Kidney (tissue), 14 donors: ENCODE measurements around the gene ALPK1. TPM values are rescaled to one million over a fixed set of nuclear protein-coding genes. Genes with fewer than 3 reads are reported as not detected.

Experiments
- DNase-seq, 5 donors: peaks; one replicate each; pipeline ENCODE4 v3.0.0-alpha.2; 2013 to 2020
- FAIRE-seq: peaks from 2 replicates; lab custom pipeline; 2012; peaks lifted over from hg19 to GRCh38; lab: Jason Lieb, UNC
- H3K27ac ChIP-seq, 2 donors: one replicate each; pipeline ENCODE4 v1.7.0; 2013; ENCODE audit warnings: low read depth in 2 of 2, low read length in 2 of 2, inconsistent platforms in 1 of 2
- H3K27me3 ChIP-seq: one replicate; pipeline ENCODE4 v1.7.1; 2013; ENCODE audit warnings: low read length, inconsistent platforms; ENCODE audit not compliant: control insufficient read depth, insufficient read depth
- H3K36me3 ChIP-seq, 3 donors: one replicate each; pipeline versions ENCODE4 v1.7.0 to v1.7.1; 2013; ENCODE audit warnings: low read length in 3 of 3, control low read depth in 1 of 3, inconsistent platforms in 1 of 3; ENCODE audit not compliant: insufficient read depth in 3 of 3, control insufficient read depth in 2 of 3
- H3K4me1 ChIP-seq, 3 donors: one replicate each; pipeline versions ENCODE4 v1.7.0 to v1.7.1; 2013; ENCODE audit warnings: low read length in 3 of 3, inconsistent platforms in 1 of 3, low read depth in 1 of 3; ENCODE audit not compliant: control insufficient read depth in 2 of 3, insufficient read depth in 2 of 3
- H3K4me3 ChIP-seq, 3 donors: one replicate each; pipeline versions ENCODE4 v1.7.0 to v1.8.1; 2013; ENCODE audit warnings: low read length in 3 of 3, control low read depth in 1 of 3, inconsistent platforms in 1 of 3
- H3K9ac ChIP-seq, 3 donors: one replicate each; pipeline versions ENCODE4 v1.7.0 to v1.7.1; 2013; ENCODE audit warnings: low read length in 3 of 3, control low read depth in 1 of 3, inconsistent platforms in 1 of 3
- H3K9me3 ChIP-seq, 3 donors: one replicate each; pipeline versions ENCODE4 v1.7.0 to v1.7.1; 2013; ENCODE audit warnings: low read length in 3 of 3, control low read depth in 1 of 3, inconsistent platforms in 1 of 3; ENCODE audit not compliant: control insufficient read depth in 2 of 3, insufficient read depth in 1 of 3
- intact Hi-C: fragments of 100-400 bp; cut with DNase I; formaldehyde crosslinking; loops from one replicate; pipeline ENCODE4 v1.11.1; 2022
- polyA plus RNA-seq: library from polyadenylated mRNA; stranded (reverse); fragments of 350-450 nt; fragmentation: Illumina TruSeq; extraction: RNeasy Lipid Tissue Mini Kit (QIAGEN cat#74804); gene quantifications from one replicate; pipeline ENCODE4 v1.2.3, GENCODE V29; 2014; ENCODE audit warnings: low read depth, low replicate concordance; ENCODE audit not compliant: insufficient read depth
- total RNA-seq: library from RNA; stranded (reverse); fragmentation: NEBNext Ultra II Directional; extraction: Animal tissue kit (Norgen Biotek cat#: 25700); gene quantifications from one replicate; pipeline ENCODE4 v1.2.1, GENCODE V29; 2021
- TF ChIP-seq, protein P1 (sequence below): IDR thresholded peaks from 3 replicates; pipeline ENCODE4 v1.5.1; 2012; ENCODE audit warnings: mild to moderate bottlenecking, moderate library complexity, borderline replicate concordance; ENCODE audit not compliant: insufficient read depth; ENCODE audit errors: extremely low read depth
- donor health status: control.
- donor health status: control.
- donor health status: control.
- donor health status: control.
- donor health status: control.
- donor health status: DM: yes; HTN: yes; CAD: no.
- donor health status: Normal renal cell carcinoma (clear cell type).

ALPK1 gene
- total and polyA plus RNA-seq, 2 donors from 2014 or later: 5.9 to 33.5 TPM

DNA sequence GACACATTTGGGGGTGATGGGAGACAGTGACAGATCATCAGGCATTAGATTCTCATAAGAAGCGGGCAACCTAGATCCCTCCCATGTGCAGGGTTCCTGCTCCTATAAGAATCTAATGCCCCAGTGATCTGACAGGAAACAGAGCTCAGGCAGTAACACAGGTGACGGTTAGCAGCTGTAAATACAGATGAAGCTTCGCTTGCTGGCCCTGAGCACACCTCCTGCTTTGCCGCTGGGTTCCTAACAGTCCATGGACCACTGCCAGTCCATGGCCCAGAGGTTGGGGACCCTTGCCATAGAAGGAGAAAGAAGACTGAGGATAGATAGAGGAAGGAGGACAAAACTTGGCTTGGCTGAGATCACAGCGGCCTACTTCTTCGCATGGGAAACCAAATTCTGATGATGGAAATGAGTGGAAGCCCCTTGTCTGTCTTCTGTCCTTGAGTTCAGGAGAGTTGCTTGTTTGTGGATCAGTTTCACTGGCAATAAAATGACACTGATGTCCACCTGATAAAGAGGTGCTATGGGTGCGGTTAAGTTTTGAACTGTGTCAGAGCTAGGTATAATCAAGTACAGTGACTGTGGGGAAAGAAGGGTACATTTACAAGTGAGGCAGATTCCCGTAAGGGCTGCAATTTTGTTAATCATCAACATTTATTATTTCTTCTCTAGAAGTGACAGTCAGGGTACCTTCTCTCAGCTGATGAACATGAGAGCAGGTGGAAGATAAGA, 9.7 kb upstream of the ALPK1 start:
- intact Hi-C loops: no loop called here
- DNase-seq (no peak), FAIRE-seq (no peak)
- Histone ChIP-seq H3K36me3 (no peaks in the 10 kb centered on the region), H3K4me3 (no peak overlapping the region), H3K4me1 (peaks cover 0 to 4% (median 0%) of the 10 kb centered on the region in 3 donors), H3K27me3 (no peaks in the 10 kb centered on the region), H3K9me3 (no peaks in the 10 kb centered on the region), H3K9ac (no peak overlapping the region), H3K27ac (no peak overlapping the region)
- TF ChIP-seq, protein P1, sequence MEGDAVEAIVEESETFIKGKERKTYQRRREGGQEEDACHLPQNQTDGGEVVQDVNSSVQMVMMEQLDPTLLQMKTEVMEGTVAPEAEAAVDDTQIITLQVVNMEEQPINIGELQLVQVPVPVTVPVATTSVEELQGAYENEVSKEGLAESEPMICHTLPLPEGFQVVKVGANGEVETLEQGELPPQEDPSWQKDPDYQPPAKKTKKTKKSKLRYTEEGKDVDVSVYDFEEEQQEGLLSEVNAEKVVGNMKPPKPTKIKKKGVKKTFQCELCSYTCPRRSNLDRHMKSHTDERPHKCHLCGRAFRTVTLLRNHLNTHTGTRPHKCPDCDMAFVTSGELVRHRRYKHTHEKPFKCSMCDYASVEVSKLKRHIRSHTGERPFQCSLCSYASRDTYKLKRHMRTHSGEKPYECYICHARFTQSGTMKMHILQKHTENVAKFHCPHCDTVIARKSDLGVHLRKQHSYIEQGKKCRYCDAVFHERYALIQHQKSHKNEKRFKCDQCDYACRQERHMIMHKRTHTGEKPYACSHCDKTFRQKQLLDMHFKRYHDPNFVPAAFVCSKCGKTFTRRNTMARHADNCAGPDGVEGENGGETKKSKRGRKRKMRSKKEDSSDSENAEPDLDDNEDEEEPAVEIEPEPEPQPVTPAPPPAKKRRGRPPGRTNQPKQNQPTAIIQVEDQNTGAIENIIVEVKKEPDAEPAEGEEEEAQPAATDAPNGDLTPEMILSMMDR: no peak

DNA sequence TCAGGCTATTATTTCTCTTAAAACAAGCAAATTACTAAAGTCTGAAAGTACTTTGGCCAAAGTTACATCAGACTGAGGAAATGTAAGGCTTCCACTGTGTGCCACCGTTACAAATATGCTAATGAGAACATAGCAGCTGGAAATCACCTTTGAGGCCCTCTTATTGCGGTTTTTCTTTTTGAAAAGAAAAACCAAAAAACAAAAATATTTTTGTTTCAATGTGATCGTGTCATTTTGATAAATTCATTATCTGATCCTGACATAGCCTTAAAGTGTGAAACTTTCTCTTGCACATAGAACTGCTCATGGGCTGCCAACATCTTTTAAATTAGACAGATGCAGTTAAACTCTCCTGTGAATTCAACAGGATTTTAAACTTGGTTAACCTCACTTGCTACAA, 8.7 kb upstream of the ALPK1 start:
- Histone ChIP-seq H3K4me3 (no peak overlapping the region), H3K4me1 (peaks cover 0 to 4% (median 0%) of the 10 kb centered on the region in 3 donors), H3K9me3 (no peaks in the 10 kb centered on the region), H3K27ac (no peak overlapping the region), H3K27me3 (no peaks in the 10 kb centered on the region), H3K36me3 (no peaks in the 10 kb centered on the region), H3K9ac (no peak overlapping the region)
- TF ChIP-seq, protein P1: no peak
- intact Hi-C loops: no loop called here
- DNase-seq (no peak), FAIRE-seq (no peak)

DNA sequence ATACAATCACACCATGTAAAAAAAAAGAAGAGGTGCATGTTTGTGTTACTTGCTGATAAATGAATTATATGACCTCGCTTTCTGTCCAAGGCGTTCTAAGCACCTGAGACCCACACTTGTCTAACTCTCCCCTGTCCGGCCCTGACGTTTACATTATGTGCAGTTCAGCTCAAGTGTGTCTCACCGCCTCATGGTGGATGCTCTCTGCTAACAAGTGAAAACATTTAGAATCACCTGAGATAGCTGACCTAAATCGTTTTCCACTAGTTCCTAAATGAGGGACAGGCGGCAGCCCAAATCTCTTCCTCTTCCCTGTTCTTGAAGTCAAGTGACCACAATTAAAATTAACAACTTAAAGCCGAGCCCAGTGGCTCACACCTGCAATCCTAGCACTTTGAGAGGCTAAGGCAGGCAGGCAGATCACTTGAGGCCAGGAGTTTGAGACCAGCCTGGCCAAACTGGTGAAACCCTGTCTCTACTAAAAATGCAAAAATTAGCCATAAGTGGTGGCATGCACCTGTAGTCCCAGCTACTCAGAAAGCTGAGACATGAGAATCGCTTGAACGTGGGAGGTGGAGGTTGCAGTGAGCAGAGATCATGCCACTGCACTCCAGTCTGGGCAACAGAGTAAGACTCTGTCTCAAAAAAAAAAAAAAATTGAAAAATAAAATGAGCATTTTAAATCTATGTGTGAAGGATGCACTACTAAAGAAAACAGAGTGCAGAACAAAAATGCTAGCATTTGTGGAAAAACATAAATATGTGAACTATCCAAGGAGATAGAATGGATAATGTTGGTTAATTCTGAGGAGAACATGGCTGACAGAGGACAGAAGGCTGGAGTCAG, 7.5 kb upstream of the ALPK1 start:
- H3K27ac ChIP-seq: no peak overlapping the region
- H3K36me3 ChIP-seq: no peaks in the 10 kb centered on the region
- no peaks in the 10 kb centered on the region for H3K9me3 ChIP-seq
- TF ChIP-seq, protein P1: no peak
- no peaks in the 10 kb centered on the region for H3K27me3 ChIP-seq
- no peak for FAIRE-seq
- no peak overlapping the region for H3K4me3 ChIP-seq
- DNase-seq: no peak
- peaks cover 0 to 2% (median 0%) of the 10 kb centered on the region in 3 donors for H3K4me1 ChIP-seq
- intact Hi-C loops: no loop called here
- H3K9ac ChIP-seq: no peak overlapping the region
